ENCODE data around the gene ZIC5.

Gene ZIC5

GRCh38 chr13:99923877-99924582 lies 47.5 kb downstream of the ZIC5 start:
- WGBS, 2 experiments (ENCODE audit: insufficient coverage in 2 of 2) = 93 to 100% methylated on average over 3 to 4 of the region's 6 CpGs
- Histone ChIP-seq H3K4me1 (ENCODE audit: control insufficient read depth, insufficient read depth, low read length, poor library complexity, severe bottlenecking) (no peaks in the 10 kb centered on the region), H3K4me3 (ENCODE audit: extremely low read depth, insufficient read depth, low read length, poor library complexity, severe bottlenecking) (no peak overlapping the region), H3K27ac (ENCODE audit: low read depth, low read length, severe bottlenecking) (no peak overlapping the region), H3K9me3 (ENCODE audit: control insufficient read depth, low read length) (no peaks in the 10 kb centered on the region), H3K36me3 (ENCODE audit: control insufficient read depth, insufficient read depth, low read length) (no peaks in the 10 kb centered on the region)

GRCh38 chr13:99922631-99923404 lies 48.7 kb downstream of the ZIC5 start:
- Histone ChIP-seq H3K4me3 (ENCODE audit: extremely low read depth, insufficient read depth, low read length, poor library complexity, severe bottlenecking) (no peak overlapping the region), H3K27ac (ENCODE audit: low read depth, low read length, severe bottlenecking) (no peak overlapping the region), H3K36me3 (ENCODE audit: control insufficient read depth, insufficient read depth, low read length) (no peaks in the 10 kb centered on the region), H3K9me3 (ENCODE audit: control insufficient read depth, low read length) (no peaks in the 10 kb centered on the region), H3K4me1 (ENCODE audit: control insufficient read depth, insufficient read depth, low read length, poor library complexity, severe bottlenecking) (no peaks in the 10 kb centered on the region)
- WGBS, 2 experiments (ENCODE audit: insufficient coverage in 2 of 2) = 88 to 90% methylated on average over 17 to 19 of the region's 20 CpGs

DNA sequence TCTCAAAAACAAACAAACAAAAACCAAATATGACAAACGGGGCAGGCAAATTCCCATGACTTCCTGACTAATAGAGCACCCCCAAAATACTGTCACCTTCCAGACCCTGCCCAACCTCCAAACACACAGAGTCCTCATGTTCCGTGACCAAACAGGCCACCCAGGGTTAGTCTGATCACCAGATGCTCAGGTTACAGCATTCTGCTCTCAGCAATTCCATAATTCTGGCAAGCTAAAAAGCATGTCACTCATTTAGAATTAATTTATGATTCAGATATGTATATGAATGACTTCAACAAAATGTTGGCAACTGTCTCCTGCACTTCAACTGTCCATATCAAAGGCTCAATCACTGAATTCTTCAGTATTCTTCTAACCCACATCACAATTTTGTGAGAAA lies 52.4 kb downstream of the ZIC5 start:
- Histone ChIP-seq H3K36me3 (ENCODE audit: control insufficient read depth, insufficient read depth, low read length) (no peaks in the 10 kb centered on the region), H3K9me3 (ENCODE audit: control insufficient read depth, low read length) (no peaks in the 10 kb centered on the region), H3K4me1 (ENCODE audit: control insufficient read depth, insufficient read depth, low read length, poor library complexity, severe bottlenecking) (no peaks in the 10 kb centered on the region), H3K27ac (ENCODE audit: low read depth, low read length, severe bottlenecking) (no peak overlapping the region), H3K4me3 (ENCODE audit: extremely low read depth, insufficient read depth, low read length, poor library complexity, severe bottlenecking) (no peak overlapping the region)
- WGBS, 2 experiments (ENCODE audit: insufficient coverage in 2 of 2) = 83 to 100% methylated on average over 2 of the region's 2 CpGs

DNA sequence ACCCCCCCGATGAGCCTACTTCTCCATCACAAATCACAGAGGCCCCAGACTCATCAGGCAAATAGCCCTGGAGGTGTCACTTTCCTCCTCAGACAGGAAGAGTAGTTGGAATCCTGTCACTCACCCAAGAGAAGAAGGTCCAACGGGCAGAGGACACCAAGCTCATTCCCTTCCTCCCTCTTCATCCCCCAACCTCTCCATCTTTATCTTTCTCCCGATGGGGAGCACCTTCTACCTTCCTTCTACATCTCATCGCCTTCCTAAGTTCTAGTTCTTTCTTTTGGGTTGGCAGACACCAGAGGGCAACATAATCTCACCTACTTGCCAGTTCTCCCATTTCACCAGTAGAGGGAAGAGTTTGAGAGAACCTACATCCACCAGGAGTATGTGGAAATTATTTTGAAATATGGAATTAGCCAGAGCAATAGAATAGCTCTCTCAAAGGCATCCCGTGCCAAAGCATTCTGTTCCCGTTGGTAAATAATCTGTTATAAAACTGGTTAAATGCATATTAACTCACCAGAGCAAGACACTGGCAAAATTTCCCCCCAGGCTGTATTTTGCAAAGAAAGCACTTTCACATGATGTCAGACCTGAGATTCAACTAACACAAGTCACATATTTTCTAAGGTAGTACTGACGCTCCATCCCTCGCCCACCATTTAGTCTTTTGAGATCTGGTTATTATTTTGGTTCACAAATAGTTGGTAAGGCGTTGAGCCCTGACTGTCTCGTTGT lies 55.0 kb downstream of the ZIC5 start:
- no peak overlapping the region for H3K4me3 ChIP-seq (ENCODE audit: extremely low read depth, insufficient read depth, low read length, poor library complexity, severe bottlenecking)
- H3K27ac ChIP-seq (ENCODE audit: low read depth, low read length, severe bottlenecking) = no peak overlapping the region
- no peaks in the 10 kb centered on the region for H3K9me3 ChIP-seq (ENCODE audit: control insufficient read depth, low read length)
- WGBS, 2 experiments (ENCODE audit: insufficient coverage in 2 of 2) = 45 to 66% methylated on average over 5 to 7 of the region's 10 CpGs
- H3K4me1 ChIP-seq (ENCODE audit: control insufficient read depth, insufficient read depth, low read length, poor library complexity, severe bottlenecking) = no peaks in the 10 kb centered on the region
- no peaks in the 10 kb centered on the region for H3K36me3 ChIP-seq (ENCODE audit: control insufficient read depth, insufficient read depth, low read length)

DNA sequence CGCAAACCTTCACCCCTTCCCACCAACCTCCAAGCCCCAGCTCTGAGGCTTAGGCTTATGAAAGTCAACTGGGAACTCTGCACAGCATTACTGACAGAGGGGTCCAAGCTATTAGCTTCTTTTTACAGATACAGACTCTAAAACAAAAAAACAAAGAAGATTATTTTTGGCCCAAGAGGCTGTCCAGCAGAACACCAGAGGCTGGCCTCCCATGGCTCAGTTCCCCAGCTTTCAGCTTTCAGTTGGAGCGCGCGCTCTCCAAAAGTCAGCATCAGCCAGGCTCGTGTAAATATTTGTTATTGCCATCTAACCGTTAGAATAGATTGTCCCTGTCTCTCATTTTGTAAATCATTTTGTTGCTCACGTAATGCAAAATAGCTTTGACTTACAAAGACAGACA lies 58.4 kb downstream of the ZIC5 start:
- 91 to 94% methylated on average over 6 to 7 of the region's 7 CpGs for WGBS, 2 experiments (ENCODE audit: insufficient coverage in 2 of 2)
- Histone ChIP-seq H3K36me3 (ENCODE audit: control insufficient read depth, insufficient read depth, low read length) (no peaks in the 10 kb centered on the region), H3K27ac (ENCODE audit: low read depth, low read length, severe bottlenecking) (no peak overlapping the region), H3K9me3 (ENCODE audit: control insufficient read depth, low read length) (no peaks in the 10 kb centered on the region), H3K4me3 (ENCODE audit: extremely low read depth, insufficient read depth, low read length, poor library complexity, severe bottlenecking) (no peak overlapping the region), H3K4me1 (ENCODE audit: control insufficient read depth, insufficient read depth, low read length, poor library complexity, severe bottlenecking) (no peaks in the 10 kb centered on the region)
